Measurements from ENCODE around the gene CFAP46.

DNA sequence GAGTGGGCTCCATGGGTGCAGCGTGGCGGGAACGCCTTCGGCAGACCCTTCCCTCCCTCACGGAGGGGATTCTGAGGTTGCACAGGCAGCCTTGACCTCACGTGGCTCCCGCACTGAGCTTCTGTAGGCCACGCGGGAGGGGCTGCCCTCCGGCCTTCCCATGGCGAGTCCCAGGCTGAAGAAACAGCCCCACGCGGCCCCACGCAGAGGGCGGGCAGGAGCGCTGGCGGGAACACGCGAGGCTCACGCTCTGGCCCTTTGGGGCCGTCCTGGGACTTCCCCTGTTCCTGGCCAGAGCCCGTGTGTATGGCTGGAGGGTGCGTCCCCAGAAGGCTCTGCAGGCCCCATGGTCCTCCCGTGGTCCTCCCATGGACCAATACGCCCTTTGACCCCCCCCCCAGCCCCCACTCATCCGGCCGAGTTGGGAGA, 134.7 kb downstream of the CFAP46 start:
- TF ChIP-seq, protein P1, sequence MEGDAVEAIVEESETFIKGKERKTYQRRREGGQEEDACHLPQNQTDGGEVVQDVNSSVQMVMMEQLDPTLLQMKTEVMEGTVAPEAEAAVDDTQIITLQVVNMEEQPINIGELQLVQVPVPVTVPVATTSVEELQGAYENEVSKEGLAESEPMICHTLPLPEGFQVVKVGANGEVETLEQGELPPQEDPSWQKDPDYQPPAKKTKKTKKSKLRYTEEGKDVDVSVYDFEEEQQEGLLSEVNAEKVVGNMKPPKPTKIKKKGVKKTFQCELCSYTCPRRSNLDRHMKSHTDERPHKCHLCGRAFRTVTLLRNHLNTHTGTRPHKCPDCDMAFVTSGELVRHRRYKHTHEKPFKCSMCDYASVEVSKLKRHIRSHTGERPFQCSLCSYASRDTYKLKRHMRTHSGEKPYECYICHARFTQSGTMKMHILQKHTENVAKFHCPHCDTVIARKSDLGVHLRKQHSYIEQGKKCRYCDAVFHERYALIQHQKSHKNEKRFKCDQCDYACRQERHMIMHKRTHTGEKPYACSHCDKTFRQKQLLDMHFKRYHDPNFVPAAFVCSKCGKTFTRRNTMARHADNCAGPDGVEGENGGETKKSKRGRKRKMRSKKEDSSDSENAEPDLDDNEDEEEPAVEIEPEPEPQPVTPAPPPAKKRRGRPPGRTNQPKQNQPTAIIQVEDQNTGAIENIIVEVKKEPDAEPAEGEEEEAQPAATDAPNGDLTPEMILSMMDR (IDR thresholded peaks at IDR 0.05; ENCODE audit: poor library complexity): no peak
- no peak for TF ChIP-seq EZH2phosphoT487 (IDR thresholded peaks at IDR 0.05; ENCODE audit: low read depth, severe bottlenecking, unreplicated experiment)

Measured in hepatocyte (in vitro differentiated cells).